Kidney (tissue), 14 donors: ENCODE data around the gene MYO5A. TPM values are rescaled to one million over a fixed set of nuclear protein-coding genes. Genes with fewer than 3 reads are reported as not detected.

ENCODE experiments used
- DNase-seq, 5 donors: peaks; one replicate each; pipeline ENCODE4 v3.0.0-alpha.2; 2013 to 2020
- FAIRE-seq: peaks from 2 replicates; lab custom pipeline; 2012; peaks lifted over from hg19 to GRCh38; lab: Jason Lieb, UNC
- H3K27ac ChIP-seq, 2 donors: one replicate each; pipeline ENCODE4 v1.7.0; 2013; ENCODE audit warnings: low read depth in 2 of 2, low read length in 2 of 2, inconsistent platforms in 1 of 2
- H3K27me3 ChIP-seq: one replicate; pipeline ENCODE4 v1.7.1; 2013; ENCODE audit warnings: low read length, inconsistent platforms; ENCODE audit not compliant: control insufficient read depth, insufficient read depth
- H3K36me3 ChIP-seq, 3 donors: one replicate each; pipeline versions ENCODE4 v1.7.0 to v1.7.1; 2013; ENCODE audit warnings: low read length in 3 of 3, control low read depth in 1 of 3, inconsistent platforms in 1 of 3; ENCODE audit not compliant: insufficient read depth in 3 of 3, control insufficient read depth in 2 of 3
- H3K4me1 ChIP-seq, 3 donors: one replicate each; pipeline versions ENCODE4 v1.7.0 to v1.7.1; 2013; ENCODE audit warnings: low read length in 3 of 3, inconsistent platforms in 1 of 3, low read depth in 1 of 3; ENCODE audit not compliant: control insufficient read depth in 2 of 3, insufficient read depth in 2 of 3
- H3K4me3 ChIP-seq, 3 donors: one replicate each; pipeline versions ENCODE4 v1.7.0 to v1.8.1; 2013; ENCODE audit warnings: low read length in 3 of 3, control low read depth in 1 of 3, inconsistent platforms in 1 of 3
- H3K9ac ChIP-seq, 3 donors: one replicate each; pipeline versions ENCODE4 v1.7.0 to v1.7.1; 2013; ENCODE audit warnings: low read length in 3 of 3, control low read depth in 1 of 3, inconsistent platforms in 1 of 3
- H3K9me3 ChIP-seq, 3 donors: one replicate each; pipeline versions ENCODE4 v1.7.0 to v1.7.1; 2013; ENCODE audit warnings: low read length in 3 of 3, control low read depth in 1 of 3, inconsistent platforms in 1 of 3; ENCODE audit not compliant: control insufficient read depth in 2 of 3, insufficient read depth in 1 of 3
- intact Hi-C: fragments of 100-400 bp; cut with DNase I; formaldehyde crosslinking; loops from one replicate; pipeline ENCODE4 v1.11.1; 2022
- polyA plus RNA-seq: library from polyadenylated mRNA; stranded (reverse); fragments of 350-450 nt; fragmentation: Illumina TruSeq; extraction: RNeasy Lipid Tissue Mini Kit (QIAGEN cat#74804); gene quantifications from one replicate; pipeline ENCODE4 v1.2.3, GENCODE V29; 2014; ENCODE audit warnings: low read depth, low replicate concordance; ENCODE audit not compliant: insufficient read depth
- total RNA-seq: library from RNA; stranded (reverse); fragmentation: NEBNext Ultra II Directional; extraction: Animal tissue kit (Norgen Biotek cat#: 25700); gene quantifications from one replicate; pipeline ENCODE4 v1.2.1, GENCODE V29; 2021
- TF ChIP-seq, protein P1 (sequence below): IDR thresholded peaks from 3 replicates; pipeline ENCODE4 v1.5.1; 2012; ENCODE audit warnings: mild to moderate bottlenecking, moderate library complexity, borderline replicate concordance; ENCODE audit not compliant: insufficient read depth; ENCODE audit errors: extremely low read depth
- donor health status: control.
- donor health status: control.
- donor health status: control.
- donor health status: control.
- donor health status: control.
- donor health status: DM: yes; HTN: yes; CAD: no.
- donor health status: Normal renal cell carcinoma (clear cell type).

The MYO5A gene
- total and polyA plus RNA-seq, 2 donors from 2014 or later, result 3.5 to 32.9 TPM

DNA sequence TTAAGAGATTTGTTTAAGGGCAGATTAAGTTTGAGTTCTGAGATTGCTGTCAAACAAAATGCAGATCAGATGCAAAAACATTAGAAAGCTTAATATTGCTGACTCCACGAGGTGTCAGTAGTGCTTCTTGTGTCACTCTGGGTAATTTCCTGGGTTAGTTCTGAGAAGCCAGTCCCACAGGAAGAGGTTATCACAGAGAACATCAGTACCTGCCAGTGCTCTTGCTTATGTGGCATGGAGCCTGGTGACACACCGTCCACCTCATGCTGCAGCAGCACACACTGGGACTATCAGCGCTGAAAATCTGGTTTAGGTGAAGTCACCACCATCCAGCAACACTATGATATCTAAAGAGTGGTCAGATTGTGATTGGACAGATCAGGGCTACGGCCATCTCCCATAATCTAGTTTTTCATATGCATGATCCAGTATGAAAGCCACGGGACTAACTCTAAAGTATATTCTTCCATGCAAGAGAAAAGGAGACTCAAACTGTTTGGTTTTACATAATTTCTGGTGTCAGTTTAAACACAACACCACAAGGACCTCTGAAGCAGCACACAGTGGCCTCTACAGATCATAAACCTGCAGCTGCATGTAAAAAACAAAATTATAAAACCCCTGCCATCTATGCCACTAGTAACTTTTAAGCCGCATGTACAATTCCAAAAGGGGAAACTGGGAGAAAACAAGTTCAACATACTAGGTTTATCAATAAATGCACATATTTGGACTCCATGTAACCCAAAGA lies 197.0 kb downstream of the MYO5A start:
- H3K9me3 ChIP-seq, result no peaks in the 10 kb centered on the region
- peak in 2 of 5 donors; percentile 37 to 53 for DNase-seq
- peaks cover 0 to 7% (median 0%) of the 10 kb centered on the region in 3 donors for H3K36me3 ChIP-seq
- FAIRE-seq, result no peak
- H3K4me3 ChIP-seq, result no peak overlapping the region
- no peaks in the 10 kb centered on the region for H3K4me1 ChIP-seq
- TF ChIP-seq, protein P1, sequence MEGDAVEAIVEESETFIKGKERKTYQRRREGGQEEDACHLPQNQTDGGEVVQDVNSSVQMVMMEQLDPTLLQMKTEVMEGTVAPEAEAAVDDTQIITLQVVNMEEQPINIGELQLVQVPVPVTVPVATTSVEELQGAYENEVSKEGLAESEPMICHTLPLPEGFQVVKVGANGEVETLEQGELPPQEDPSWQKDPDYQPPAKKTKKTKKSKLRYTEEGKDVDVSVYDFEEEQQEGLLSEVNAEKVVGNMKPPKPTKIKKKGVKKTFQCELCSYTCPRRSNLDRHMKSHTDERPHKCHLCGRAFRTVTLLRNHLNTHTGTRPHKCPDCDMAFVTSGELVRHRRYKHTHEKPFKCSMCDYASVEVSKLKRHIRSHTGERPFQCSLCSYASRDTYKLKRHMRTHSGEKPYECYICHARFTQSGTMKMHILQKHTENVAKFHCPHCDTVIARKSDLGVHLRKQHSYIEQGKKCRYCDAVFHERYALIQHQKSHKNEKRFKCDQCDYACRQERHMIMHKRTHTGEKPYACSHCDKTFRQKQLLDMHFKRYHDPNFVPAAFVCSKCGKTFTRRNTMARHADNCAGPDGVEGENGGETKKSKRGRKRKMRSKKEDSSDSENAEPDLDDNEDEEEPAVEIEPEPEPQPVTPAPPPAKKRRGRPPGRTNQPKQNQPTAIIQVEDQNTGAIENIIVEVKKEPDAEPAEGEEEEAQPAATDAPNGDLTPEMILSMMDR, result peak; percentile 28
- no peak overlapping the region for H3K9ac ChIP-seq
- H3K27me3 ChIP-seq, result no peaks in the 10 kb centered on the region
- H3K27ac ChIP-seq, result no peak overlapping the region
- intact Hi-C loops, result no loop called here

DNA sequence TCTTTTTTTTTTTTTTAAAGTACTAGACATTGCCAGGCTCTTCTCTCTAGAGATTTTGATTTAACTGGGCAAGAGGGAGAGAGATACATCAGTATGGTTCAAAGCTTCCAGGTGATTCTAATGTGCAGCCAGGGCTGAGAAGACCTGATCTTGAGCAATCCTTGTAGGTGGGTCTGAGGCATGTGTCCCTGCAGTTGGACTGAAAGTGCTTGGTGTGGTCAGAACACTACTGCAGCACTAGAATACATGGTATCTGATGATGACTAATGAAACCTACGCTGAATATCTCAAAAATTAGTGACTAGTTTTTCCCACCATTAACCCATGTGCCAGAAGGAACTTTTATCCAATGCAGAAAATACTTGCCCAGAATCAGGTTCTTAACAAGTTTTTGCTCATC lies 198.7 kb downstream of the MYO5A start:
- TF ChIP-seq, protein P1, result no peak
- FAIRE-seq, result no peak
- no peak for DNase-seq
- no peaks in the 10 kb centered on the region for H3K9me3 ChIP-seq
- peaks cover 0 to 6% (median 0%) of the 10 kb centered on the region in 3 donors for H3K36me3 ChIP-seq
- H3K4me1 ChIP-seq, result no peaks in the 10 kb centered on the region
- H3K27ac ChIP-seq, result no peak overlapping the region
- H3K27me3 ChIP-seq, result no peaks in the 10 kb centered on the region
- intact Hi-C loops, result no loop called here
- H3K9ac ChIP-seq, result no peak overlapping the region
- H3K4me3 ChIP-seq, result no peak overlapping the region

DNA sequence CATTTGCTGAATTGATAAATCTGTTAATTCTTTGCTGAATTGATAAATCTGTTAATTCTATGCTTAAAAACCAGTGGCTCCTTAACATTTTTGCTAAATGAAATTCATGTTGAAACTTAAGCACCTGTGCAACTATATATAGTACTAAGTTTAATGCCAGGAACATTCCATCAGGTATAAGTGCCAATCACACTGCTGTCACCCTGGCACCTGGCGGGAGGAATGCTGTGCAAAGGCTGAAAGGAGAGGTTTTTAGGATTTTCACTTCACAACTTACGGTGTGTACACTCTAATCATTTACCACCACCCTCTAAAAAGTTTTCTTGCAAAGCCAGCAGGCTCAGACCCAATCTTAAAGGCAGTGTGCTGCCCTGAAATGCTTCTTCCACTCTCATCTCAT lies 199.5 kb downstream of the MYO5A start:
- Histone ChIP-seq H3K27me3 (no peaks in the 10 kb centered on the region), H3K27ac (no peak overlapping the region), H3K9ac (no peak overlapping the region), H3K36me3 (peaks cover 0 to 3% (median 0%) of the 10 kb centered on the region in 3 donors), H3K9me3 (no peaks in the 10 kb centered on the region), H3K4me1 (no peaks in the 10 kb centered on the region), H3K4me3 (no peak overlapping the region)
- TF ChIP-seq, protein P1, result no peak
- no peak for FAIRE-seq
- no peak for DNase-seq
- intact Hi-C loops, result no loop called here

GRCh38 chr15:52328680-52329079 lies 200.0 kb downstream of the MYO5A start:
- Histone ChIP-seq H3K9ac (peak overlapping the region in 1 of 3 donors; percentile 4), H3K27me3 (no peaks in the 10 kb centered on the region), H3K4me1 (no peaks in the 10 kb centered on the region), H3K36me3 (peaks cover 0 to 3% (median 0%) of the 10 kb centered on the region in 3 donors), H3K9me3 (no peaks in the 10 kb centered on the region), H3K27ac (no peak overlapping the region), H3K4me3 (no peak overlapping the region)
- DNase-seq, result no peak
- intact Hi-C loops, result no loop called here
- TF ChIP-seq, protein P1, result no peak
- FAIRE-seq, result no peak
